Activated T-helper 1 cell treated with anti-CD3 and anti-CD28 coated beads, Interleukin-2, amount 50 U/mL, for 16 hours (primary cell): ENCODE results near the gene ERBB4.
"Not testable (repeated sequence)": the region's sequence is repeated elsewhere in the genome, so short reads cannot be mapped to it uniquely, and the experiment has no call there.

Experiments
- DNase-seq, 2 donors: peaks; one replicate each; pipeline ENCODE4 v3.0.0-alpha.2; 2020; ENCODE audit warnings: low read depth in 1 of 2, low spot score in 1 of 2

The ERBB4 gene

GRCh38 chr2:212227755-212228154 lies 310.8 kb downstream of the ERBB4 start:
- DNase-seq, result no peak

DNA sequence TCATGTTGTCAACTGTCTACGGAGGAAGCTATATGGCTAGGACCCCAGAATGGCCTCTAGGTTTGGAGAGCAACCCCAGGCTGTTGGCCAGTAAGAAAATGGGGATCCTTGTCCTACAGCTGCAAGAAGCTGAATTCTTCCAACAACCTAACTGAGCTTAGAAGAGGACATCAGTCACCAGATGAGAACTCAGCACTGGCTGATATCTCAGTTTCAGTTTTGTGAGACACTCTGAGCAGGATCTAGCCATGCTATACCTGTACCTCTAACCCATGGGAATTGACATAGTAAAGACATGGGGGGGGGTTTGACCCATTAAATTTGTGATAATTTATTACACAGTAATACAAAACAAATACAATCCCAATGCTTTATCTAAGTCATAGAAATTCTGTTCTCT lies 312.5 kb downstream of the ERBB4 start:
- DNase-seq, result no peak

- no peak for DNase-seq
Measured at GRCh38 chr2:212223696-212224095, 314.9 kb downstream of the ERBB4 start.

DNA sequence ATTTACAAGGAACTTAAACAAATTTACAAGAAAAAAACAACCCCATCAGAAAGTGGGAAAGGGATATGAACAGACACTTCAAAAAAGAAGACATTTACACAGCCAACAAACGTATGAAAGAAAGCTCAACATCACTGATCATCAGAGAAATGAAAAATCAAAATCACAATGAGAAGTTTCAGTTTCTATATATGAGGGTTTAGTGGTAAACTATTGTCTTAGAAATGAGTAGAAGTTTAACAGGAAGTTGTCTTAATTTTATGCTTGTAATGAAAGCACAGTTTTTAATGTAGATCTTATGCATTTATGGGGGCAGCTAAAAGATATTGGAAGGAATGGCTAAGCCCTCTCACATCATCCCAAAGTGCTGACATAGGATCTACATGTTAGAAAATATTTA lies 325.4 kb downstream of the ERBB4 start:
- DNase-seq, result no peak

GRCh38 chr2:212208467-212208866 lies 330.1 kb downstream of the ERBB4 start:
- no peak for DNase-seq

- no peak for DNase-seq
Measured at GRCh38 chr2:212197776-212198175, 340.8 kb downstream of the ERBB4 start.

GRCh38 chr2:212195626-212196025 lies 343.0 kb downstream of the ERBB4 start:
- no peak for DNase-seq

- DNase-seq, result no peak
Measured at GRCh38 chr2:212194396-212194795, 344.2 kb downstream of the ERBB4 start.

GRCh38 chr2:212193803-212194202 lies 344.8 kb downstream of the ERBB4 start:
- no peak for DNase-seq

DNA sequence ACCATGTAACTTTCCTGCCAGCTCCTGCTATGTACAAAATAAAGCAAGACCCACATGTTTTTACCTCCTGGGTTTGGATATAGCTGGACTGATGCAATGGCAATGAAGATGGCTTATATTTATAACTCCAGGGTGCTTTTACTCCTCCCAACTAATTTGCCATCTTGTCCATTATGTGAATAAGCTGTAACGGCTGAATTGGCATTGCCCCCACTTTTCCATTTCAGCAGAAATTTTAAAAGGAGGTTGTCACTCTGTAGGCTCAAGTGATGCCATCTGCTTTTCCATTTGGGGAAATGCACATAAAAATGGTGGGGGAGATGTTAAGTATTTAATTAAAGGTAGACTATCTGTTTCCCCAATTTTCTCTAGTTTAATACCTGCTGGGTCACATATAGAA lies 345.5 kb downstream of the ERBB4 start:
- DNase-seq, result no peak

DNA sequence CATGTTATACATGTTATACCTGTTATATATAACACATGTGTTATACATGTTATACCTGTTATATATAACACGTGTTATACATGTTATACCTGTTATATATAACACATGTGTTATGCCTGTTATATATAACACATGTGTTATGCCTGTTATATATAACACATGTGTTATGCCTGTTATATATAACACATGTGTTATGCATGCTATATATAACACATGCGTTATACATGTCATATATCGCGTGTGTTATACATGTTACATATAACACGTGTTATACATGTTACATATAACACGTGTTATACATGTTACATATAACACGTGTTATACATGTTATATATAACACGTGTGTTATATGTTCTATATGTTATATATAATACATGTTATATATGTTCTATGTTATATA lies 347.2 kb downstream of the ERBB4 start:
- DNase-seq, result not testable (repeated sequence)

- no peak for DNase-seq
Measured at GRCh38 chr2:212186166-212186565, 352.4 kb downstream of the ERBB4 start.

DNA sequence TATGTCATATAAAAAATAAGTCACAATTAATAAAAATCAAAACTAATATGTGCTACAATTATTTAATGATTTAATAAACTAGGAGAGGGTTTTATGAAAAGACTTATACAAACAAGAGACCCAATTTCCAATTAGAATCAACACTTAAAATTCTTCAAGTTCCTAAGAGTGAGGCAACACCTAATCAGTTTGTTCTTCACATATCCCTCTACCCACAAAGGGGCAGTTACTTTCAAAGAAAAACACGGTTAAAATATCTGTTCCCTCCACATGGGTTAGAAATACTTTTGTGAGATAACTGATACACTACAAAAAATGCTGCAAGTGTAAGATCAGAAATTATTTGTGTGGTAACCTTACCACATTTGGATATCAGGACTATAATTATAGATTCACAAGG lies 357.0 kb downstream of the ERBB4 start:
- no peak for DNase-seq

GRCh38 chr2:212180408-212181083 lies 358.1 kb downstream of the ERBB4 start:
- DNase-seq, result no peak

GRCh38 chr2:212177724-212178123 lies 360.9 kb downstream of the ERBB4 start:
- no peak for DNase-seq

GRCh38 chr2:212176151-212176550 lies 362.5 kb downstream of the ERBB4 start:
- no peak for DNase-seq

DNA sequence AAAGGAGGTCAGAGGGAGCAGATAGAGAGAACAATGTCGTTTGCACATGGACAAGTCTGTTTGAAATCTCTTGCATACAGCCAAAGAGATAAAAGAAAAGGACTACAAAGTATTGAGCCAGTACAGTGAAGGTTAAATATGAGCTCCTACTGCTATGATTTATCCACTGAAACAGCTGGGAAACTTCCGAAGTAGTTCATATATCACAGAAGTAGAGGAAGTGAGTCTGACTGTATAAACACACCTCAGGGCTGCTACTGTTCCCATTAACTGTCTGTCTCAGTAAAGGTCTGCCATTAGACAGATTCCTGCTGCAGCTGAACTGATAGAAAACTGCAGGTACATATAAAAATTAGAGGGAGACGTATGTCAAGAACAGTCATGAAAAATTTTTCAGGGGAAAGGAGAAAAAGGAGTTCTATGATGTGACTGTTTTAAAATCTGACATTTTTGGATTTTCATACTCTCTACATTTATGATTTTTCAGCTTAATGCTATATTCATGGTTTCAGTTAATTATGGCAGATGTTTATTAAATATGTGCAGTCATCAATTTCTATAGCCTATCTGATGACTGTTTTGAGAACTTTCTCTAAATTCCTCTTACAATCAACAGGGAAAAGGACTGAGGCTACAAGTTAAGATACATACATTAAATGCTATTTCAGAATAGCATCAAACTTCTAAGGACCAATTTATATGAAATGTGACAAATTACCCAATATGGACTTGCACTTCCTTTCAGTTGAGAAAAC lies 364.7 kb downstream of the ERBB4 start:
- DNase-seq, result no peak

GRCh38 chr2:212173331-212173730 lies 365.3 kb downstream of the ERBB4 start:
- DNase-seq, result no peak

DNA sequence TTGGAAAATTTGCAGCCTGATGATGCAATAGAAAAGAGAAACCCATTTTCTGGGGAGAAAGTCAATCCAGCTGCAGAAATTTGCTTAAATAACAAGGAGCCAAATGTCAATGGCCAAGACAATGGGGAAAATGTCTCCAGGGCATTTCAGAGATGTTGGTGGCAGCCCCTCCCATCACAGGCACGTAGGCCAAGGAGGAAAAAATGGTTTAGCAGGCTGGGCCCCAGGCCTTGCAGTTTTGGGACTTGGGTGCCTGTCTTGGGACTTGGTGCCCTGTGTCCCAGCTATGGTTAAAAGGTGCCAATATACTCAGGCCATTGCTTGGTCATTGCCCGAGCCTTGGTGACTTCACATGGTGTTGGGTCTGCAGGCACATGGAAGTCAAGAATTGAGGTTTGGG lies 368.2 kb downstream of the ERBB4 start:
- no peak for DNase-seq

DNA sequence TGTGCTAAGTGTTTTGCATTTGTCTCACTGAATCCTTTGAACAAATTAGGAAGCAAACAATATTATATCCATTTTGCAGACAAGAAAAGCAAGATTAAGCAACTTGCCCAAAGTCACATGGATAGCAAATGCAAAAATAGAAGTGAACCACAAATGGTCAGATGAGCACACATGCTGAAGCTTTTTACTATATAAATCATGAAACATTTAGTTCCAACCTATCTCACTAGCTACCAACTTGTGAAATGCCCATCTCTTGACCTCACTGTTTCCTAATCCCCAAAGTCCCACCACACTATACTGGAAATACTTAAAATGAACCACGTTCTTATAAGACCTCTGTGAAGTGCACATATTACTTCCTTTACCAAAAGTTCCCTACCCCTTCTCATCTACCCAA lies 380.5 kb downstream of the ERBB4 start:
- DNase-seq, result no peak

GRCh38 chr2:212157012-212157411 lies 381.6 kb downstream of the ERBB4 start:
- no peak for DNase-seq

GRCh38 chr2:212156088-212156487 lies 382.5 kb downstream of the ERBB4 start:
- no peak for DNase-seq

- DNase-seq, result no peak
Measured at GRCh38 chr2:212154477-212154878, 384.1 kb downstream of the ERBB4 start.
